GM12874 (cell line): ENCODE data around the gene ATOX1.

Source experiments
- TF ChIP-seq, protein P1 (sequence below): IDR thresholded peaks from 2 replicates; pipeline ENCODE4 v1.5.1; 2011; ENCODE audit warnings: low read depth, mild to moderate bottlenecking, control low read depth, low read length, moderate library complexity; ENCODE audit not compliant: insufficient read depth

ATOX1 gene, protein sequence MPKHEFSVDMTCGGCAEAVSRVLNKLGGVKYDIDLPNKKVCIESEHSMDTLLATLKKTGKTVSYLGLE

GRCh38 chr5:151758430-151759241 lies at the start of gene ATOX1:
Gene ATOX1, minus strand, starts transcription at chr5:151758631. Its CDS starts 80 bp downstream, at chr5:151758551.
- TF ChIP-seq, protein P1, sequence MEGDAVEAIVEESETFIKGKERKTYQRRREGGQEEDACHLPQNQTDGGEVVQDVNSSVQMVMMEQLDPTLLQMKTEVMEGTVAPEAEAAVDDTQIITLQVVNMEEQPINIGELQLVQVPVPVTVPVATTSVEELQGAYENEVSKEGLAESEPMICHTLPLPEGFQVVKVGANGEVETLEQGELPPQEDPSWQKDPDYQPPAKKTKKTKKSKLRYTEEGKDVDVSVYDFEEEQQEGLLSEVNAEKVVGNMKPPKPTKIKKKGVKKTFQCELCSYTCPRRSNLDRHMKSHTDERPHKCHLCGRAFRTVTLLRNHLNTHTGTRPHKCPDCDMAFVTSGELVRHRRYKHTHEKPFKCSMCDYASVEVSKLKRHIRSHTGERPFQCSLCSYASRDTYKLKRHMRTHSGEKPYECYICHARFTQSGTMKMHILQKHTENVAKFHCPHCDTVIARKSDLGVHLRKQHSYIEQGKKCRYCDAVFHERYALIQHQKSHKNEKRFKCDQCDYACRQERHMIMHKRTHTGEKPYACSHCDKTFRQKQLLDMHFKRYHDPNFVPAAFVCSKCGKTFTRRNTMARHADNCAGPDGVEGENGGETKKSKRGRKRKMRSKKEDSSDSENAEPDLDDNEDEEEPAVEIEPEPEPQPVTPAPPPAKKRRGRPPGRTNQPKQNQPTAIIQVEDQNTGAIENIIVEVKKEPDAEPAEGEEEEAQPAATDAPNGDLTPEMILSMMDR: no peak

DNA sequence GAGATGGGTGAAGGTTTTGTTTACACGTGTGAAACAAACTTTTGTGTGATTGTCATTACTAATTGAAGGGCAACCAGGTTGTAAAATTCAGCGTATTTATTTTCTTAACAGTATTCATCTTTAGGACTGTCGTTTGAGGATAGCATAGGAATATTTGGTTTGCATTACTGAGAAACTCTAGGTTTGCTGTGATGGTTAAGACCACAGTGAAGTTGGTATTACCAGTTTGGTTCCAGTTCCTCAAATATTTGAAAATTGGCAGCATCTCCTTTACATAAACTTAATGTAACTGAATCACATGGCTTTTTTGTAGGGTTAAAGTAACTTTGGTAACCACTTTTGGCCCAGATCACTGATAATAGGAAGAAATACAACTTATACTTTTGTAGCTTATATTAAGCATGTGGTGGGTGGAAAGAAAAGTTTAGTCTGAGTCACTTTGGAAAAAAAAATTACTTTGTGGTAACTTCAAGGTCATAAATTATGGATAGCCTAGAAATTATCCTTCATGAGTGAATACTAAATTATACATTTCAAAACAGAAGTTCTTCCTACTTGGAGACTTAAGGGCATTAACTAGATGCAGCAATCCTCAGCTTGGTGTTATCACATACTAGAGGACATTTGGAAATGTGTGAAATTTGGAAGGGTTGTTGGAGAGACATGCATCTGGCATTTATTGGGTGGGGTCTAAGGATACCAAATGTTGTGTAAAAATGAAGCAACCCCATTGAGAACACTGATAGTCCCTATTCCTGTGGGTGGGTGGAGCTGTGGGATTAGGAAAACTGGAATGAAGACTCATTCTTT lies 47.2 kb upstream of the ATOX1 start:
- TF ChIP-seq, protein P1: no peak

DNA sequence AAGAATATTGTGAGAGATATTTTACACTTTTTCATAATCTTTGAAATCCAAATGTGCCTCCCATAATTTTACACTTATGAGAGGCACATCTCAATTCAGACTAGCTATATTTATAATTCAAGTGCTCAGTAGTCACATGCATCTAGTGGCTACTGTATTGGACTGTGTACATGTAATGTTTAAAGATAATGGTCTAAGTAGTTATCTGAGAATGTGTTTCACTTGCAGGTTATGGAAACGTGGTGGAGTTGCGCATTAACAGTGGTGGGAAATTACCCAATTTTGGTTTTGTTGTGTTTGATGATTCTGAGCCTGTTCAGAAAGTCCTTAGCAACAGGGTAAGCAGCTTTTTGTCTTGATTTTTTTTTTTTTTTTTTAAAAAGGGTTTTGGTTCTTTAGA lies 42.1 kb upstream of the ATOX1 start:
- TF ChIP-seq, protein P1: no peak

DNA sequence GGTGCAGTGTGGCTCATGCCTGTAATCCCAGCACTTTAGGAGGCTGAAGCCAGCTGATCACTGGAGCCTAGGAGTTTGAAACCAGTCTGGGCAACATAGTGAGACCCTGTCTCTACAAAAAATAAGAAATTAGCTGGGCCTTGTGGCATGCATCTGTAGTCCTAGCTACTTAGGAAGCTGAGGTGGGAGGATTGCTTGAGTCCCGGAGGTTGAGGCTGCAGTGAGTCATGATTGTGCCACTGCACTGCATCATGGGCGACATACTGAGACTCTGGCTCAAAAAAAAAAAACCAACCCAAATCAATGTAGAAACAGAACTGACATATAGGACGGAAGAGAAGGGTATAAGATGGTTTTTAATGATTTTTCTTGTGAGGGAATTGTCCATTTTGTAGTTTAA lies 41.0 kb upstream of the ATOX1 start:
- TF ChIP-seq, protein P1: no peak

- TF ChIP-seq, protein P1: no peak
These were observed 40.2 kb upstream of the ATOX1 start for GRCh38 chr5:151798674-151799073.

DNA sequence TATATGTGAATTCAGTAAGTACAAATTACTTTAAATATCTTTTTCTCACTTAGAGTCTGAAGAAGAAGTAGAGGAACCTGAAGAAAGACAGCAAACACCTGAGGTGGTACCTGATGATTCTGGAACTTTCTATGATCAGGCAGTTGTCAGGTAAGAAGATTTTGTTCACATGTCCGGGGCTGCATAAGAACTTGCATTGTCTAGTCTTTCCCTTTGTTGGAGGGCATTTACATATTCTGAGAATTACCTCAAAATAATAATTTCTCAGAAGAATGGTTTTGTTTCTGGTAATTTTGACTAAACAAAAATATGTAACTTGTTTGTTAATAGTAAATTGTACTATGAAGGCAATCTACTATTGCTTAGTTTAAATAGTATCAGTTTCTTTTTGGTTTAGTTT lies 37.0 kb upstream of the ATOX1 start:
- TF ChIP-seq, protein P1: no peak

- TF ChIP-seq, protein P1: no peak
These were observed 34.9 kb upstream of the ATOX1 start for GRCh38 chr5:151793358-151793757.
